Measurements from ENCODE around the gene SMC3.

The SMC3 gene

DNA sequence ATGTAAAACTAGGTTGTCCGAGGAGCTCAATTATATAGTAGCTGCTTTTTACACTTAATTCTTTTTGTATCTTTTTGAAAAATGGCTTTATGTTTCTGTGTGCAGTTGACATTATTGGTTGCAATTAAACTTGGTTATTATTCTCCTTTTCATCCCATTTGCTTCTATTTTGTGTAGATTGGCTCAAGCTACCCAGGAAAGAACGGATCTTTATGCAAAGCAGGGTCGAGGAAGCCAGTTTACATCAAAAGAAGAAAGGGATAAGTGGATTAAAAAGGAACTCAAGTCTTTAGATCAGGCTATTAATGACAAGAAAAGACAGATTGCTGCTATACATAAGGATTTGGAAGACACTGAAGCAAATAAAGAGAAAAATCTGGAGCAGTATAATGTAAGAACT, 16.5 kb downstream of the SMC3 start:
- TF ChIP-seq EP300 (IDR thresholded peaks at IDR 0.05; ENCODE audit: borderline replicate concordance) (no peak), YY1 (IDR thresholded peaks at IDR 0.05; ENCODE audit: low read depth) (no peak), FOXM1 (IDR thresholded peaks at IDR 0.05; ENCODE audit: borderline replicate concordance, low read depth) (no peak), TCF12 (IDR thresholded peaks at IDR 0.05; ENCODE audit: low read depth) (no peak), EGR1 (IDR thresholded peaks at IDR 0.05) (no peak), CEBPB (IDR thresholded peaks at IDR 0.05) (no peak), TAF1 (IDR thresholded peaks at IDR 0.05; ENCODE audit: low read depth) (no peak), CREB1 (IDR thresholded peaks at IDR 0.05; ENCODE audit: low read depth) (no peak), TEAD4 (IDR thresholded peaks at IDR 0.05) (no peak), REST (IDR thresholded peaks at IDR 0.05; ENCODE audit: low read depth) (no peak), ZBTB7A (IDR thresholded peaks at IDR 0.05; ENCODE audit: low read depth) (no peak), USF1 (IDR thresholded peaks at IDR 0.05) (no peak), MAX (IDR thresholded peaks at IDR 0.05) (no peak), NFIC (IDR thresholded peaks at IDR 0.05) (no peak), RAD21 (IDR thresholded peaks at IDR 0.05; ENCODE audit: low read depth) (no peak)

DNA sequence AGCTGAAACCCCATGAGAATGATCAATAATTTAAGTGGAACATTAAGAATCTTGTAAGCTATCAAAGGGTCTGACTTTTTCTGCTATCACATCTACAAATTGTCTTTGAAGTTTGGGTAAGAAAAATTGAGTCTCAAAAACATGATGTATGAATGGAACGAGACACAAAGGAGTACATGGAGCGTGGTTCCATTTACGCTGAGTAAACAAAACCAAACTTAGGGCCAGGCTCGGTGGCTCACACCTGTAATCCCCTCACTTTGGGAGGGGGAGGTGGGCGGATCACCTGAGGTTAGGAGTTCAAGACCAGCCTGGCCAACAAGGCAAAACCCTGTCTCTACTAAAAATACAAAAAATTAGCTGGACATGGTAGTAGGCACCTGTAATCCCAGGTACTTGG, 24.3 kb downstream of the SMC3 start:
- no peak for TF ChIP-seq REST (IDR thresholded peaks at IDR 0.05; ENCODE audit: low read depth)
- TF ChIP-seq CEBPB (IDR thresholded peaks at IDR 0.05), result no peak
- no peak for TF ChIP-seq CREB1 (IDR thresholded peaks at IDR 0.05; ENCODE audit: low read depth)
- TF ChIP-seq ZBTB7A (IDR thresholded peaks at IDR 0.05; ENCODE audit: low read depth), result no peak
- no peak for TF ChIP-seq MAX (IDR thresholded peaks at IDR 0.05)
- no peak for TF ChIP-seq TCF12 (IDR thresholded peaks at IDR 0.05; ENCODE audit: low read depth)
- no peak for TF ChIP-seq RAD21 (IDR thresholded peaks at IDR 0.05; ENCODE audit: low read depth)
- no peak for TF ChIP-seq EGR1 (IDR thresholded peaks at IDR 0.05)
- TF ChIP-seq EP300 (IDR thresholded peaks at IDR 0.05; ENCODE audit: borderline replicate concordance), result no peak

- no peak for TF ChIP-seq ZBTB7A (IDR thresholded peaks at IDR 0.05; ENCODE audit: low read depth)
- TF ChIP-seq EGR1 (IDR thresholded peaks at IDR 0.05), result no peak
Observed at GRCh38 chr10:110597476-110597875, 30.0 kb downstream of the SMC3 start.

DNA sequence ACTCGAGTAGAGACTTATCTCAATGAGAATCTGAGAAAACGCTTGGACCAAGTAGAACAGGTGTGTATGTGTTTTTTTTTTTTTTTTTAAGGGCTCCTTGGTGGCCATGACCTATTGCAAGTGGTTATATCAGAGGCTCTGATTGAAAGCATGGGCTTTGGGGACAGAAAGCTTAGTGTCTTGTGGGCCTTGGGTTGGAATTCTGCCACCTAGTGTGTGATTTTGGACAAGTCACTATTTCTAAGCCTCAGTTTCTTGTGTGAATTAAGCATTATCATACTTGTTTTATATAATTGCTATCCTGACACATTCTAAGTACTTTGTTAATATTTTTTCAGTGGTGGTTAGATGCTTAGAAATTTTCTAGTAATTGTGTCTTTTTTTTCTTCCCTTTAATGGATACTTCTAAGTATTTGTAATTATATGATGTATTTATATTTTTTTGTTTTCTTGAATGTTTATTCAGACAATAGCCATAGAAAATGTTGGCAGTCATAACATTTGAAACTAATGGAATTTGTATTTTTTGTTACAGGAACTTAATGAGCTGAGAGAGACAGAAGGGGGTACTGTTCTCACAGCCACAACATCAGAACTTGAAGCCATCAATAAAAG, 33.1 kb downstream of the SMC3 start:
- TF ChIP-seq USF1 (IDR thresholded peaks at IDR 0.05), result no peak
- peak; percentile 50; the same call in 1 of the 2 replicates for TF ChIP-seq RAD21 (IDR thresholded peaks at IDR 0.05; ENCODE audit: low read depth)

- TF ChIP-seq FOXM1 (IDR thresholded peaks at IDR 0.05; ENCODE audit: borderline replicate concordance, low read depth) (no peak), NFIC (IDR thresholded peaks at IDR 0.05) (no peak), USF1 (IDR thresholded peaks at IDR 0.05) (no peak)
Observed at GRCh38 chr10:110601581-110601980, 34.1 kb downstream of the SMC3 start.

DNA sequence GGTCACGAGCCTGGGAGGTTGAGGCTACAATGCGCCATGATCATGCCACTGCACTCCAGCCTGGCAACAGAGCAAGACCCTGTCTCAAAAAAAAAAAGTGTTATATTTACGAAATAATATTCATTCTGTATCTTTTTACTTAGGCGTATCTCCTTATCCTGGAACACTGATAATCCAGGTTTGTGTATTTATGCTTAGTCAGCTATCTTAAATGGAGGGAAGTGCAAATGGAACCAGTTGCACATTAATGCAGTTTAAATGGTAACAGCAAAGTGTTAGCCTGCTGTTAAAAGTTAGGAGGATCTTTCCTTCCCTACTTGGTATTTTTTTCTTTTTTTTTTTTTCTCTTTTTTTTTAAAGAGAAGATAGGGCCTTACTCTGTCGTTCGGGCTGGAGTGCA, 40.6 kb downstream of the SMC3 start:
- TF ChIP-seq CREB1 (IDR thresholded peaks at IDR 0.05; ENCODE audit: low read depth) (no peak), ZBTB7A (IDR thresholded peaks at IDR 0.05; ENCODE audit: low read depth) (no peak), EGR1 (IDR thresholded peaks at IDR 0.05) (no peak), YY1 (IDR thresholded peaks at IDR 0.05; ENCODE audit: low read depth) (no peak), TCF12 (IDR thresholded peaks at IDR 0.05; ENCODE audit: low read depth) (no peak), REST (IDR thresholded peaks at IDR 0.05; ENCODE audit: low read depth) (no peak), USF1 (IDR thresholded peaks at IDR 0.05) (no peak)

All from Ishikawa (cell line).